ENCODE results near the gene TTYH2. TPM values are rescaled to one million over a fixed set of nuclear protein-coding genes. Genes with fewer than 3 reads are reported as not detected.

Gene TTYH2
- total and polyA plus RNA-seq, 2 donors (not counting 1 experiment from before 2014, with no cell fraction given), result 3.0 to 3.1 TPM

Other genes starting within 250 kb of the TTYH2 start
- gene RPL38, start 9.9 kb upstream of the TTYH2 start, total RNA-seq, result 1,416 and 1,550 TPM in 2 replicates
- gene RPL38, start 9.9 kb upstream of the TTYH2 start, polyA plus RNA-seq, result 553 and 722 TPM in 2 replicates
- gene DNAI2, start 60.7 kb downstream of the TTYH2 start, total RNA-seq, result not detected in 2 replicates
- gene DNAI2, start 60.7 kb downstream of the TTYH2 start, polyA plus RNA-seq, result not detected in 2 replicates
- gene KIF19, start 112.7 kb downstream of the TTYH2 start, total RNA-seq, result not detected in 2 replicates
- 0.12 TPM in 1 of 2 replicates, not detected in the other for gene KIF19, start 112.7 kb downstream of the TTYH2 start, polyA plus RNA-seq
- not detected in 2 replicates for gene BTBD17, start 148.3 kb downstream of the TTYH2 start, total RNA-seq
- not detected in 2 replicates for gene BTBD17, start 148.3 kb downstream of the TTYH2 start, polyA plus RNA-seq
- gene GPR142, start 153.9 kb downstream of the TTYH2 start, total RNA-seq, result not detected in 2 replicates
- not detected in 2 replicates for gene GPR142, start 153.9 kb downstream of the TTYH2 start, polyA plus RNA-seq
- 0.53 and 1.1 TPM in 2 replicates for gene GPRC5C, start 218.5 kb downstream of the TTYH2 start, total RNA-seq
- 0.66 and 4.3 TPM in 2 replicates for gene GPRC5C, start 218.5 kb downstream of the TTYH2 start, polyA plus RNA-seq